MM.1S (cell line): ENCODE measurements around the gene SUCNR1.

Experiments used
- DNase-seq: peaks from one replicate; pipeline ENCODE4 v3.0.0-alpha.2; 2015
- H2AFZ ChIP-seq: fragments of 300-600 bp; sonication (generic); 2 replicates; pipeline ENCODE4 v1.6.0; 2016; ENCODE audit warnings: antibody characterized with exemption, low read length
- H3F3A ChIP-seq: fragments of 300-600 bp; sonication (generic); 2 replicates; pipeline ENCODE4 v1.6.1; 2016; ENCODE audit warnings: mild to moderate bottlenecking, antibody characterized with exemption, low read length, moderate library complexity, mixed read lengths; ENCODE audit not compliant: insufficient read depth
- H3K27ac ChIP-seq: fragments of 300-600 bp; sonication (generic); 2 replicates; pipeline ENCODE4 v1.5.1; 2016; ENCODE audit warnings: mild to moderate bottlenecking, low read length
- H3K27me3 ChIP-seq: fragments of 300-600 bp; sonication (generic); replicated peaks from 2 replicates; pipeline ENCODE4 v1.6.0; 2016; ENCODE audit warnings: low read length; ENCODE audit not compliant: insufficient read depth
- H3K36me3 ChIP-seq: fragments of 300-600 bp; sonication (generic); replicated peaks from 2 replicates; pipeline ENCODE4 v1.6.1; 2016; ENCODE audit warnings: mild to moderate bottlenecking, low read length, mixed read lengths; ENCODE audit not compliant: insufficient read depth
- H3K4me1 ChIP-seq: fragments of 300-600 bp; sonication (generic); 2 replicates; pipeline ENCODE4 v1.6.1; 2016; ENCODE audit warnings: low read length, mixed read lengths
- H3K4me2 ChIP-seq: fragments of 300-600 bp; sonication (generic); 2 replicates; pipeline ENCODE4 v1.6.0; 2016; ENCODE audit warnings: low read depth, low read length
- H3K4me3 ChIP-seq: fragments of 300-600 bp; sonication (generic); 2 replicates; pipeline ENCODE4 v1.5.1; 2016; ENCODE audit warnings: low read length, mixed read lengths
- H3K79me2 ChIP-seq: fragments of 300-600 bp; sonication (generic); 2 replicates; pipeline ENCODE4 v1.6.1; 2016; ENCODE audit warnings: mixed run types, low read length, mixed read lengths
- H3K9ac ChIP-seq: fragments of 300-600 bp; sonication (generic); 2 replicates; pipeline ENCODE4 v1.6.1; 2016; ENCODE audit warnings: low read length, mixed read lengths
- H3K9me2 ChIP-seq: fragments of 300-600 bp; sonication (generic); replicated peaks from 2 replicates; pipeline ENCODE4 v1.6.1; 2016; ENCODE audit warnings: mild to moderate bottlenecking, low read length, mixed read lengths; ENCODE audit not compliant: insufficient read depth
- H3K9me3 ChIP-seq: fragments of 300-600 bp; sonication (generic); replicated peaks from 2 replicates; pipeline ENCODE4 v1.6.1; 2016; ENCODE audit warnings: mild to moderate bottlenecking, low read length, mixed read lengths; ENCODE audit not compliant: insufficient read depth
- H4K20me1 ChIP-seq: fragments of 300-600 bp; sonication (generic); 2 replicates; pipeline ENCODE4 v1.6.1; 2016; ENCODE audit warnings: mild to moderate bottlenecking, low read length, moderate library complexity, mixed read lengths; ENCODE audit not compliant: insufficient read depth
- EZH2 ChIP-seq: fragments of 300-600 bp; sonication (generic); optimal IDR thresholded peaks from 2 replicates; pipeline ENCODE3; 2017; ENCODE audit warnings: low read depth, mild to moderate bottlenecking, antibody characterized with exemption, low read length, mixed read lengths
- EZH2phosphoT487 ChIP-seq: fragments of 300-600 bp; sonication (generic); IDR thresholded peaks from 2 replicates; pipeline ENCODE4 v1.6.1; 2018; ENCODE audit warnings: antibody characterized with exemption, low read length
- TF ChIP-seq, protein P1 (sequence below): fragments of 300-600 bp; sonication (generic); IDR thresholded peaks from 2 replicates; pipeline ENCODE4 v1.5.1; 2016; ENCODE audit warnings: antibody characterized with exemption, low read length, mixed read lengths

SUCNR1 gene, protein sequence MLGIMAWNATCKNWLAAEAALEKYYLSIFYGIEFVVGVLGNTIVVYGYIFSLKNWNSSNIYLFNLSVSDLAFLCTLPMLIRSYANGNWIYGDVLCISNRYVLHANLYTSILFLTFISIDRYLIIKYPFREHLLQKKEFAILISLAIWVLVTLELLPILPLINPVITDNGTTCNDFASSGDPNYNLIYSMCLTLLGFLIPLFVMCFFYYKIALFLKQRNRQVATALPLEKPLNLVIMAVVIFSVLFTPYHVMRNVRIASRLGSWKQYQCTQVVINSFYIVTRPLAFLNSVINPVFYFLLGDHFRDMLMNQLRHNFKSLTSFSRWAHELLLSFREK

GRCh38 chr3:151873398-151873797 lies at the start of gene SUCNR1:
TSS of gene SUCNR1 (plus strand) at chr3:151873643. CDS start at chr3:151879893, 6,250 bp downstream.
- Histone ChIP-seq H2AFZ (no peak within 1 kb of the TSS), H3K9ac (no peak within 1 kb of the TSS), H3K9me2 (no peaks in the 10 kb centered on the region), H3K36me3 (no peaks in the 10 kb centered on the region), H3K4me2 (no peak within 1 kb of the TSS), H3K9me3 (no peaks in the 10 kb centered on the region), H3F3A (no peaks in the 10 kb centered on the region; the same call in 1 of the 2 replicates), H3K4me1 (0 out of 2 replicates have a peak, but pooled peaks cover 3% of the 10 kb centered on the region), H3K4me3 (no peak within 1 kb of the TSS), H3K27me3 (no peaks in the 10 kb centered on the region), H4K20me1 (no peaks in the 10 kb centered on the region), H3K79me2 (no peaks in the 10 kb centered on the region), H3K27ac (no peak within 1 kb of the TSS)
- DNase-seq: no peak
- no peak for TF ChIP-seq EZH2
- no peak for TF ChIP-seq EZH2phosphoT487
- TF ChIP-seq, protein P1, sequence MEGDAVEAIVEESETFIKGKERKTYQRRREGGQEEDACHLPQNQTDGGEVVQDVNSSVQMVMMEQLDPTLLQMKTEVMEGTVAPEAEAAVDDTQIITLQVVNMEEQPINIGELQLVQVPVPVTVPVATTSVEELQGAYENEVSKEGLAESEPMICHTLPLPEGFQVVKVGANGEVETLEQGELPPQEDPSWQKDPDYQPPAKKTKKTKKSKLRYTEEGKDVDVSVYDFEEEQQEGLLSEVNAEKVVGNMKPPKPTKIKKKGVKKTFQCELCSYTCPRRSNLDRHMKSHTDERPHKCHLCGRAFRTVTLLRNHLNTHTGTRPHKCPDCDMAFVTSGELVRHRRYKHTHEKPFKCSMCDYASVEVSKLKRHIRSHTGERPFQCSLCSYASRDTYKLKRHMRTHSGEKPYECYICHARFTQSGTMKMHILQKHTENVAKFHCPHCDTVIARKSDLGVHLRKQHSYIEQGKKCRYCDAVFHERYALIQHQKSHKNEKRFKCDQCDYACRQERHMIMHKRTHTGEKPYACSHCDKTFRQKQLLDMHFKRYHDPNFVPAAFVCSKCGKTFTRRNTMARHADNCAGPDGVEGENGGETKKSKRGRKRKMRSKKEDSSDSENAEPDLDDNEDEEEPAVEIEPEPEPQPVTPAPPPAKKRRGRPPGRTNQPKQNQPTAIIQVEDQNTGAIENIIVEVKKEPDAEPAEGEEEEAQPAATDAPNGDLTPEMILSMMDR: no peak

- H2AFZ ChIP-seq: no peak overlapping the region
- H3K9me3 ChIP-seq: no peaks in the 10 kb centered on the region
- H3K9ac ChIP-seq: no peak overlapping the region
- no peak overlapping the region for H3K4me2 ChIP-seq
- TF ChIP-seq EZH2phosphoT487 (no peak), EZH2 (no peak)
- TF ChIP-seq, protein P1: no peak
- no peaks in the 10 kb centered on the region for H4K20me1 ChIP-seq
- no peak overlapping the region for H3K27ac ChIP-seq
- no peaks in the 10 kb centered on the region for H3K4me1 ChIP-seq
- no peaks in the 10 kb centered on the region for H3K79me2 ChIP-seq
- H3K36me3 ChIP-seq: no peaks in the 10 kb centered on the region
- no peak for DNase-seq
- no peaks in the 10 kb centered on the region for H3F3A ChIP-seq
- no peaks in the 10 kb centered on the region for H3K9me2 ChIP-seq
- no peaks in the 10 kb centered on the region for H3K27me3 ChIP-seq
- no peak overlapping the region for H3K4me3 ChIP-seq
Measured at GRCh38 chr3:151827816-151828215, 45.6 kb upstream of the SUCNR1 start.

DNA sequence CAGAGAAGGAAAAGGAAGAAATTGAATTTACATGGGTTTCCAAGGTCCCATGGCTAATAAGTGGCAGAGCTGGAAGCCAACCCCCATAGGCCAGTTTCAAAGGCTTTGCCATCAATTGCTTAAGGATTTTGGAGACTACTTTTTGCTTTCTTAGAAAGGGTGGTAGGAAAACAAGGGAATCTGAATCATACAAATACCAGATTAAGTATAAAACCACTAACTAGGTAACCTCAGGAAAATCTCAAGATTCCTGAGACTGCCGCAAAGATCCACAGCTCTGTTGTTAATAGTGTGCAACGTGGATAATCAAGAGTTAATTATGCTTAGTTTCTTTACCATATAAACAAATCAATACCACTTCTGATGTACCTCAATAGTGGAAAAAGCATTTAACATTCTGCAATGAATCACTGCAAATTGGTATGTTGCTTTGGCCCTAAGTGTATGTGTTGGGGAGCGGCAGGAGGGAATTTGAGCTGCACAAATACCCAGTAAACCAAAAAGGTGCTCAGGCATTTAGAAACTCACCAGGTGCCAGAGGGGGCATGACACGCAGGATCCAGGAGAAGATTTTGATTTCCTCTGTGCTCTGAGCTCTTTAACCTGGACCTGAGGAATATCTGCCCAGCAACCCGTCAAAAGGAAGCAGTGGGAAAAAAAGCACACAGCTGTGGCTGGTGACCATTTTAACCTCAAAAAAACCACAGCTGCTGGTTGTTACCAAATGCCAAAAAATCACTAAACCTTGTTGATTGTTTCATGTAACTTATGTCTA lies 37.5 kb upstream of the SUCNR1 start:
- Histone ChIP-seq H3K4me2 (no peak overlapping the region), H3K27me3 (no peaks in the 10 kb centered on the region), H3K4me3 (no peak overlapping the region), H2AFZ (no peak overlapping the region), H3K9me2 (no peaks in the 10 kb centered on the region), H3K4me1 (no peaks in the 10 kb centered on the region), H3K27ac (no peak overlapping the region), H3K36me3 (no peaks in the 10 kb centered on the region), H3K9me3 (no peaks in the 10 kb centered on the region), H4K20me1 (no peaks in the 10 kb centered on the region), H3K79me2 (no peaks in the 10 kb centered on the region), H3K9ac (no peak overlapping the region), H3F3A (no peaks in the 10 kb centered on the region)
- TF ChIP-seq EZH2phosphoT487 (no peak), EZH2 (no peak)
- TF ChIP-seq, protein P1: no peak
- no peak for DNase-seq
